ENCODE data around the gene SPHK1. TPM values are rescaled to one million over a fixed set of nuclear protein-coding genes. Genes with fewer than 3 reads are reported as not detected.

SPHK1 gene
- total RNA-seq, 3 donors from 2014 or later, result 9.6 to 28.5 (median 23.0) TPM

GRCh38 chr17:76379646-76380376 is 4.6 kb upstream of the SPHK1 start:
- intact Hi-C loops (cut with DNase I; ENCODE audit: low total_unique reads), result loop anchor here (5.0 kb wide), 1 partner anchor 792 kb away; no protein-coding TSS in a partner anchor
- Histone ChIP-seq H3K36me3 (no peaks in the 10 kb centered on the region), H3K4me1 (peaks cover 7 to 13% of the 10 kb centered on the region in 2 donors), H3K9me3 (no peaks in the 10 kb centered on the region), H3K27me3 (no peaks in the 10 kb centered on the region), H3K4me3 (no peak overlapping the region), H3K27ac (peak overlapping the region; percentile 49 to 88)
- TF ChIP-seq POLR2AphosphoS5 (IDR thresholded peaks at IDR 0.05) (no peak), POLR2A (IDR thresholded peaks at IDR 0.05) (no peak)
- TF ChIP-seq, protein P1, sequence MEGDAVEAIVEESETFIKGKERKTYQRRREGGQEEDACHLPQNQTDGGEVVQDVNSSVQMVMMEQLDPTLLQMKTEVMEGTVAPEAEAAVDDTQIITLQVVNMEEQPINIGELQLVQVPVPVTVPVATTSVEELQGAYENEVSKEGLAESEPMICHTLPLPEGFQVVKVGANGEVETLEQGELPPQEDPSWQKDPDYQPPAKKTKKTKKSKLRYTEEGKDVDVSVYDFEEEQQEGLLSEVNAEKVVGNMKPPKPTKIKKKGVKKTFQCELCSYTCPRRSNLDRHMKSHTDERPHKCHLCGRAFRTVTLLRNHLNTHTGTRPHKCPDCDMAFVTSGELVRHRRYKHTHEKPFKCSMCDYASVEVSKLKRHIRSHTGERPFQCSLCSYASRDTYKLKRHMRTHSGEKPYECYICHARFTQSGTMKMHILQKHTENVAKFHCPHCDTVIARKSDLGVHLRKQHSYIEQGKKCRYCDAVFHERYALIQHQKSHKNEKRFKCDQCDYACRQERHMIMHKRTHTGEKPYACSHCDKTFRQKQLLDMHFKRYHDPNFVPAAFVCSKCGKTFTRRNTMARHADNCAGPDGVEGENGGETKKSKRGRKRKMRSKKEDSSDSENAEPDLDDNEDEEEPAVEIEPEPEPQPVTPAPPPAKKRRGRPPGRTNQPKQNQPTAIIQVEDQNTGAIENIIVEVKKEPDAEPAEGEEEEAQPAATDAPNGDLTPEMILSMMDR (IDR thresholded peaks at IDR 0.05), result no peak
- no peak for DNase-seq (ENCODE audit: low spot score in 2 of 2)

- H3K9me3 ChIP-seq, result no peaks in the 10 kb centered on the region
- DNase-seq (ENCODE audit: low spot score in 2 of 2), result no peak
- H3K4me1 ChIP-seq, result peaks cover 0 to 20% of the 10 kb centered on the region in 2 donors
- intact Hi-C loops (cut with DNase I; ENCODE audit: low total_unique reads), result loop anchor here (5.0 kb wide), 1 partner anchor 791 kb away; no protein-coding TSS in a partner anchor
- H3K27me3 ChIP-seq, result no peaks in the 10 kb centered on the region
- H3K36me3 ChIP-seq, result no peaks in the 10 kb centered on the region
- H3K27ac ChIP-seq, result peak overlapping the region; percentile 88 to 89
- peak overlapping the region in 2 of 3 donors; percentile 62 to 66 for H3K4me3 ChIP-seq
- TF ChIP-seq POLR2AphosphoS5 (IDR thresholded peaks at IDR 0.05) (no peak), POLR2A (IDR thresholded peaks at IDR 0.05) (no peak)
- TF ChIP-seq, protein P1 (IDR thresholded peaks at IDR 0.05), result no peak
These were observed 2.6 kb upstream of the SPHK1 start for GRCh38 chr17:76381633-76382350.

DNA sequence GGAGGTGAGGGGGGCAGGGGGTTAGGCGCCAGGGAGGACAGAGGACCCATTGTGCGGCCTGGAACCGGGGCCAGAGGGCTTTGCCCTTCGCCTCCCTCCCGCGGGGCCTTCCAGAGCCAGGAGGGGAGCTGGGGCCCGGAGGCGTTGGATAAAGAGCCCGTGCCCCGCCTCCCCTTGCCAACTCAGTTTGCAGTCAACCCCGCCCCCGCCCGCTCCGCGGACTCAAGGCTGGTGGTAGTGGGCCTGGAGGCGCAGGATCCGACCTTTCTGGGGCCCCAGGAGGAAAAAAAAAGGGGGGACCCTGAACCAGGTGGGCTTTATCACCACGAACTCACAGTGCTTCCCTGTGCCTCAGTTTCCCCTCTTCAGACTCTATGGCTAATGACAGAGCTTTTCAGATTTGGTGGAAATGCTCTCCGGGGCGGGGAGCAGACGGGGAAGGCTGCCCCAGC is 2.0 kb upstream of the SPHK1 start:
- Histone ChIP-seq H3K4me3 (peak overlapping the region; percentile 51 to 66 (median 62)), H3K27me3 (no peaks in the 10 kb centered on the region), H3K9me3 (no peaks in the 10 kb centered on the region), H3K36me3 (no peaks in the 10 kb centered on the region), H3K4me1 (peaks cover 0 to 20% of the 10 kb centered on the region in 2 donors), H3K27ac (peak overlapping the region; percentile 88 to 89)
- TF ChIP-seq, protein P1 (IDR thresholded peaks at IDR 0.05), result no peak
- TF ChIP-seq POLR2A (IDR thresholded peaks at IDR 0.05), result no peak
- TF ChIP-seq POLR2AphosphoS5 (IDR thresholded peaks at IDR 0.05), result no peak
- DNase-seq (ENCODE audit: low spot score in 2 of 2), result peak in 1 of 2 donors; percentile 54
- intact Hi-C loops (cut with DNase I; ENCODE audit: low total_unique reads), result loop anchor here (5.0 kb wide), 1 partner anchor 790 kb away; no protein-coding TSS in a partner anchor

- TF ChIP-seq POLR2A (IDR thresholded peaks at IDR 0.05), result no peak
- TF ChIP-seq POLR2AphosphoS5 (IDR thresholded peaks at IDR 0.05), result peak in 1 of 3 donors; percentile 46
- Histone ChIP-seq H3K36me3 (no peaks in the 10 kb centered on the region), H3K27ac (peak overlapping the region; percentile 88 to 89), H3K4me3 (peak overlapping the region; percentile 51 to 66 (median 62)), H3K4me1 (peaks cover 0 to 20% of the 10 kb centered on the region in 2 donors), H3K9me3 (no peaks in the 10 kb centered on the region), H3K27me3 (no peaks in the 10 kb centered on the region)
- intact Hi-C loops (cut with DNase I; ENCODE audit: low total_unique reads), result loop anchor here (5.0 kb wide), 1 partner anchor 789 kb away; no protein-coding TSS in a partner anchor
- DNase-seq (ENCODE audit: low spot score in 2 of 2), result peak in 1 of 2 donors; percentile 70
These were observed 1.4 kb upstream of the SPHK1 start for GRCh38 chr17:76382803-76383545.

Data from breast epithelium (tissue), 4 donors.